KOPT-K1 (cell line): ENCODE data around the gene PON3.

Experiments used
- H3K27ac ChIP-seq: fragments of 200-600 bp; sonication (generic); 2 replicates; pipeline ENCODE4 v1.5.1; 2016; ENCODE audit warnings: antibody characterized with exemption, mild to moderate bottlenecking, low read depth, low read length; ENCODE audit not compliant: poor library complexity, severe bottlenecking
- H3K36me3 ChIP-seq: fragments of 200-600 bp; sonication (generic); 2 replicates; pipeline ENCODE4 v1.5.1; 2017; ENCODE audit warnings: antibody characterized with exemption, mild to moderate bottlenecking, low read length, moderate library complexity; ENCODE audit not compliant: insufficient read depth
- H3K9me3 ChIP-seq: fragments of 200-600 bp; sonication (generic); 2 replicates; pipeline ENCODE4 v1.5.1; 2017; ENCODE audit warnings: antibody characterized with exemption, low read length, mild to moderate bottlenecking; ENCODE audit not compliant: insufficient read depth, poor library complexity, severe bottlenecking

PON3 gene

DNA sequence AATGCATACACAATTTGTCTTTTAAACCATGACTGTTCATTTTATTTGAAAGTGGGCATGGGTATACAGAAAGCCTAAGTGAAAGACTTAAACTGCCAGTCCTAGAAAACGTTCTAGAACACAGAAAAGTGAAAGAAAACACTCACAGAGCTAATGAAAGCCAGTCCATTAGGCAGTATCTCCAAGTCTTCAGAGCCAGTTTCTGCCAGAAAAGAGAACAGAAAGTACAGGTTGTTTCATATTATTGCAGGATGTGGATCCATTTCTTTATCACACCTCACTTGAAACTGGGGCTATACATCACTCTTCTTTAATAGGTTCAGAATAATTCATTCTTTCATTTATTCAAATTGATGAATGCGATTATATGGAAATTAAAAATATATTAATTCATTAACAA, 79.6 kb downstream of the PON3 start:
- no peaks in the 10 kb centered on the region for H3K9me3 ChIP-seq
- H3K27ac ChIP-seq, result no peak overlapping the region
- no peaks in the 10 kb centered on the region for H3K36me3 ChIP-seq

DNA sequence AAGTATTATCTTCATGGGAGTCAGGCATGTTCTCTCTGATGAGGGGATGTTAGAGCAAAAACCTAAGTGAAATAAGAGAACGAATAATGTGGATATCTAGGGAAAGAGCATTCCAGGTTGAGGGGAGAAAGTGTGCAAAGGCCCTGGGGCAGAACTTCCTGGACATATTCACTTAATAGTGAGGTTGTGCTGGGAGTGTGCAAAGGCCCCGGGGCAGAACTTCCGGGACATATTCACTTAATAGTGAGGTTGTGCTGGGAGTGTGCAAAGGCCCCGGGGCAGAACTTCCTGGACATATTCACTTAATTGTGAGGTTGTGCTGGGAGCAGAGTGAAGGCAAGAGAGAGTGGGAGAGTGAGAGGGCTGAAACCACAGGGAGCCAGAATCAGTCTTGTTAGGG, 83.6 kb downstream of the PON3 start:
- Histone ChIP-seq H3K27ac (no peak overlapping the region), H3K9me3 (no peaks in the 10 kb centered on the region), H3K36me3 (no peaks in the 10 kb centered on the region)

DNA sequence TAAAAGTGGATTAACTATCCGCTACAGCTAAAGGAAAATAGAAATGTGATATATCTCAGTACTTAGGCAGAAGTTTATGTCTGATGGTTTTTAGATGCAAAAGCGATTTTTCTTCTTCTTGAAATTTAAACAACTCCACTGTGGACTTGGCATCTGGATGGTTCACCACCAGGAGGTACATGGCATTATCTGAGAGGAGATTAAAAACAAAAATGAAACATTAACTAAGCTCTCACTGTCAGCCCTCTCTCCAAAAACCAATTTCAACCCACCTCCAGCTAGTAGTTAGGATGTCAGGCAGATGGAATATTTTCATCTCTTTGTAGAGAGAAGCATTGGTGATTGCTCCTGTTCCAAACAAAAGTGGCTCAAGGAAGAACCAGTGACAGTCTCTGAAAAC, 84.8 kb downstream of the PON3 start:
- Histone ChIP-seq H3K9me3 (no peaks in the 10 kb centered on the region), H3K36me3 (no peaks in the 10 kb centered on the region), H3K27ac (no peak overlapping the region)

GRCh38 chr7:95309951-95310350, 86.2 kb downstream of the PON3 start:
- Histone ChIP-seq H3K27ac (no peak overlapping the region), H3K36me3 (no peaks in the 10 kb centered on the region), H3K9me3 (no peaks in the 10 kb centered on the region)
